Measurements from ENCODE around the gene ABCG8.

DNA sequence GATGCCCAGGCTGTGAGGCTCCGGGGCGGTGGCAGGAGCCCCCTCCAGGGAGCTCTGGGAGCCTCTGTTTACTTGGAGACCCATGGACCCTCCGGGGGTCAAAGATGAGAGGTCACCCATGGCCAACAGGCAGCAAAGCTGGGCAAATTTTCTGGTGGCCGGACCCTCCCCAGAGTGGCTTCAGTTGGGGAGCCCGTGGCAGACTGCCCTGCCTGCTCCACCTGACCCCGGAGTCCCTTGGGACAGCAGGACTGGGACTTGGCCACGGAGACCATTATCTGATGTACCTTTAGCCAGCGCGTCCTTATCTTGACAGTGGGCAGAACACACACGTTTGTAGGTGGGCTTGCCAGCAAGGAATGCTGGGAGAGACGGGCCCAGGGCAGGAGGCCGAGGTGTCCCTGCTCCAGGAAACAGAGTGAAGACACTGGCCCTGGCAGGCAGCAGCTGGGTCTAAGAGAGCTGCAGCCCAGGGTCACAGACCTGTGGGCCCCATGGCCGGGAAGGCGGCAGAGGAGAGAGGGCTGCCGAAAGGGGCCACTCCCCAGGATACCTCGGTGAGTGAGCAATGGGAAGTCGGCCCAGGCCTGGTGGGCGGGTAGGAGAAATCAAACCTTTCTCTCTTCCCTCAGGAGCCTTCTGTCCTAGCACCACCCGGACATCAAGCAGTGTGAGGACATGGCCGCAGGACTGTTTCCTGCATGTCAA, at the start of gene ABCG8, which contains the start of gene ABCG5:
- TF ChIP-seq CREB1 (IDR thresholded peaks at IDR 0.05; ENCODE audit: low read depth) (no peak), TAF1 (IDR thresholded peaks at IDR 0.05; ENCODE audit: low read depth) (no peak), CEBPB (IDR thresholded peaks at IDR 0.05) (no peak), YY1 (IDR thresholded peaks at IDR 0.05; ENCODE audit: low read depth) (no peak), TCF12 (IDR thresholded peaks at IDR 0.05; ENCODE audit: low read depth) (no peak), EP300 (IDR thresholded peaks at IDR 0.05; ENCODE audit: borderline replicate concordance) (no peak), RAD21 (IDR thresholded peaks at IDR 0.05; ENCODE audit: low read depth) (no peak), EGR1 (IDR thresholded peaks at IDR 0.05) (no peak), FOXM1 (IDR thresholded peaks at IDR 0.05; ENCODE audit: borderline replicate concordance, low read depth) (no peak)
- TF ChIP-seq, protein P1, sequence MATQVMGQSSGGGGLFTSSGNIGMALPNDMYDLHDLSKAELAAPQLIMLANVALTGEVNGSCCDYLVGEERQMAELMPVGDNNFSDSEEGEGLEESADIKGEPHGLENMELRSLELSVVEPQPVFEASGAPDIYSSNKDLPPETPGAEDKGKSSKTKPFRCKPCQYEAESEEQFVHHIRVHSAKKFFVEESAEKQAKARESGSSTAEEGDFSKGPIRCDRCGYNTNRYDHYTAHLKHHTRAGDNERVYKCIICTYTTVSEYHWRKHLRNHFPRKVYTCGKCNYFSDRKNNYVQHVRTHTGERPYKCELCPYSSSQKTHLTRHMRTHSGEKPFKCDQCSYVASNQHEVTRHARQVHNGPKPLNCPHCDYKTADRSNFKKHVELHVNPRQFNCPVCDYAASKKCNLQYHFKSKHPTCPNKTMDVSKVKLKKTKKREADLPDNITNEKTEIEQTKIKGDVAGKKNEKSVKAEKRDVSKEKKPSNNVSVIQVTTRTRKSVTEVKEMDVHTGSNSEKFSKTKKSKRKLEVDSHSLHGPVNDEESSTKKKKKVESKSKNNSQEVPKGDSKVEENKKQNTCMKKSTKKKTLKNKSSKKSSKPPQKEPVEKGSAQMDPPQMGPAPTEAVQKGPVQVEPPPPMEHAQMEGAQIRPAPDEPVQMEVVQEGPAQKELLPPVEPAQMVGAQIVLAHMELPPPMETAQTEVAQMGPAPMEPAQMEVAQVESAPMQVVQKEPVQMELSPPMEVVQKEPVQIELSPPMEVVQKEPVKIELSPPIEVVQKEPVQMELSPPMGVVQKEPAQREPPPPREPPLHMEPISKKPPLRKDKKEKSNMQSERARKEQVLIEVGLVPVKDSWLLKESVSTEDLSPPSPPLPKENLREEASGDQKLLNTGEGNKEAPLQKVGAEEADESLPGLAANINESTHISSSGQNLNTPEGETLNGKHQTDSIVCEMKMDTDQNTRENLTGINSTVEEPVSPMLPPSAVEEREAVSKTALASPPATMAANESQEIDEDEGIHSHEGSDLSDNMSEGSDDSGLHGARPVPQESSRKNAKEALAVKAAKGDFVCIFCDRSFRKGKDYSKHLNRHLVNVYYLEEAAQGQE (IDR thresholded peaks at IDR 0.05; ENCODE audit: low read depth), result no peak
- TF ChIP-seq, protein P2, sequence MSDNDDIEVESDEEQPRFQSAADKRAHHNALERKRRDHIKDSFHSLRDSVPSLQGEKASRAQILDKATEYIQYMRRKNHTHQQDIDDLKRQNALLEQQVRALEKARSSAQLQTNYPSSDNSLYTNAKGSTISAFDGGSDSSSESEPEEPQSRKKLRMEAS (IDR thresholded peaks at IDR 0.05), result no peak
- TF ChIP-seq, protein P3, sequence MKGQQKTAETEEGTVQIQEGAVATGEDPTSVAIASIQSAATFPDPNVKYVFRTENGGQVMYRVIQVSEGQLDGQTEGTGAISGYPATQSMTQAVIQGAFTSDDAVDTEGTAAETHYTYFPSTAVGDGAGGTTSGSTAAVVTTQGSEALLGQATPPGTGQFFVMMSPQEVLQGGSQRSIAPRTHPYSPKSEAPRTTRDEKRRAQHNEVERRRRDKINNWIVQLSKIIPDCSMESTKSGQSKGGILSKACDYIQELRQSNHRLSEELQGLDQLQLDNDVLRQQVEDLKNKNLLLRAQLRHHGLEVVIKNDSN (IDR thresholded peaks at IDR 0.05), result no peak

Measured in Ishikawa (cell line).